HG02610 (cell line): ENCODE results near the gene CTAG1B.
"Not testable (repeated sequence)": the region's sequence is repeated elsewhere in the genome, so short reads cannot be mapped to it uniquely, and the experiment has no call there.

Source experiments
- ATAC-seq: cut with Tn5 transposase; IDR thresholded peaks from one replicate; pipeline ENCODE4 v1.9.1; 2021; ENCODE audit warnings: mild to moderate bottlenecking, moderate library complexity; ENCODE audit not compliant: unreplicated experiment

The CTAG1B gene

GRCh38 chrX:154590415-154590814 lies 28.7 kb downstream of the CTAG1B start:
- ATAC-seq, result not testable (repeated sequence)

- ATAC-seq, result not testable (repeated sequence)
These were observed 34.4 kb downstream of the CTAG1B start, which contains the start of gene CTAG1A for GRCh38 chrX:154584585-154585183. TSS of gene CTAG1A (plus strand) at chrX:154585133. CDS start at chrX:154585207, 74 bp downstream.

GRCh38 chrX:154582994-154583393 lies 36.1 kb downstream of the CTAG1B start:
- not testable (repeated sequence) for ATAC-seq

GRCh38 chrX:154575076-154575475 lies 44.0 kb downstream of the CTAG1B start:
- ATAC-seq, result not testable (repeated sequence)

GRCh38 chrX:154573061-154573460 lies 46.0 kb downstream of the CTAG1B start:
- ATAC-seq, result not testable (repeated sequence)

GRCh38 chrX:154570361-154570760 lies 48.7 kb downstream of the CTAG1B start:
- not testable (repeated sequence) for ATAC-seq
